NB4 (cell line): ENCODE results near the gene FXYD2.

ENCODE experiments used
- POLR2A ChIP-seq: IDR thresholded peaks from 2 replicates; pipeline ENCODE4 v1.6.1; 2011; ENCODE audit warnings: mild to moderate bottlenecking; ENCODE audit not compliant: insufficient read length; ENCODE audit errors: extremely low read depth
- TF ChIP-seq, protein P1 (sequence below): IDR thresholded peaks from one replicate; pipeline ENCODE4 v1.5.1; 2012; ENCODE audit warnings: low read depth, low read length
- TF ChIP-seq, protein P2 (sequence below): IDR thresholded peaks from 2 replicates; pipeline ENCODE4 v1.6.1; 2011; ENCODE audit warnings: low read depth, low read length

DNA sequence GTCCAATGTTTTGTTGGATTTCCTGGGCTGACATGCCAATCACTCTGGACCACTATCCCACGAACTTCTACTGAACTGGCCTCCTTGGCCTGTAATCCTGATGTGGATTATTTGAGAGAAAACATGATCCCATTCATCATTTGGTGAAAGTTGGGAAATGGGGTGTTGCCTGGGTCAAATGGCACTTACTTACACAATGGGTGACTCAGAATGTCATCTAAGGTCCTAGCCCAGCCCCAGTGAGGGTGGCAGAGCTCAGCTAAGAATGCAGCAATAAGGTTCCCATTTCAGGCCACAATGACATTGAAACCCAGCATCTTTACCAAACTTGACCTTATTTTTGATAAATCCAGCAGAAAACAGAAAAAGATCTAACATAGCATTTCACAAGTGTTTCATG, 19.5 kb downstream of the FXYD2 start:
- TF ChIP-seq, protein P1, sequence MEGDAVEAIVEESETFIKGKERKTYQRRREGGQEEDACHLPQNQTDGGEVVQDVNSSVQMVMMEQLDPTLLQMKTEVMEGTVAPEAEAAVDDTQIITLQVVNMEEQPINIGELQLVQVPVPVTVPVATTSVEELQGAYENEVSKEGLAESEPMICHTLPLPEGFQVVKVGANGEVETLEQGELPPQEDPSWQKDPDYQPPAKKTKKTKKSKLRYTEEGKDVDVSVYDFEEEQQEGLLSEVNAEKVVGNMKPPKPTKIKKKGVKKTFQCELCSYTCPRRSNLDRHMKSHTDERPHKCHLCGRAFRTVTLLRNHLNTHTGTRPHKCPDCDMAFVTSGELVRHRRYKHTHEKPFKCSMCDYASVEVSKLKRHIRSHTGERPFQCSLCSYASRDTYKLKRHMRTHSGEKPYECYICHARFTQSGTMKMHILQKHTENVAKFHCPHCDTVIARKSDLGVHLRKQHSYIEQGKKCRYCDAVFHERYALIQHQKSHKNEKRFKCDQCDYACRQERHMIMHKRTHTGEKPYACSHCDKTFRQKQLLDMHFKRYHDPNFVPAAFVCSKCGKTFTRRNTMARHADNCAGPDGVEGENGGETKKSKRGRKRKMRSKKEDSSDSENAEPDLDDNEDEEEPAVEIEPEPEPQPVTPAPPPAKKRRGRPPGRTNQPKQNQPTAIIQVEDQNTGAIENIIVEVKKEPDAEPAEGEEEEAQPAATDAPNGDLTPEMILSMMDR: no peak
- no peak for TF ChIP-seq POLR2A
- TF ChIP-seq, protein P2, sequence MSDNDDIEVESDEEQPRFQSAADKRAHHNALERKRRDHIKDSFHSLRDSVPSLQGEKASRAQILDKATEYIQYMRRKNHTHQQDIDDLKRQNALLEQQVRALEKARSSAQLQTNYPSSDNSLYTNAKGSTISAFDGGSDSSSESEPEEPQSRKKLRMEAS: no peak
